Heart right ventricle (tissue), 16 donors: ENCODE results near the gene CCDC43. TPM values are rescaled to one million over a fixed set of nuclear protein-coding genes. Genes with fewer than 3 reads are reported as not detected.
A peak's percentile ranks its signal among the peaks of the same experiment; 100 is the strongest.
"Not testable (repeated sequence)": the region's sequence is repeated elsewhere in the genome, so short reads cannot be mapped to it uniquely, and the experiment has no call there.

Experiments
- ATAC-seq, 8 donors: fragments of 200-7000 bp; cut with Tn5 transposase; one replicate each; pipeline ENCODE4 v1.9.1; 2020; ENCODE audit warnings: mild to moderate bottlenecking in 8 of 8, moderate library complexity in 8 of 8, moderate number of reproducible peaks in 1 of 8
- DNase-seq, 2 donors: peaks; one replicate each; pipeline ENCODE4 v3.0.0-alpha.2; 2020
- H3K27ac ChIP-seq, 10 donors: fragments of 200-600 bp; sonication (generic) in 2 of 10; one replicate each; pipeline versions ENCODE4 v1.5.0 to v1.8.0; 2020 to 2022; ENCODE audit warnings: mild to moderate bottlenecking in 3 of 10
- H3K27me3 ChIP-seq, 7 donors: fragments of 200-600 bp; one replicate each; pipeline ENCODE4 v1.8.0; 2021 to 2022; ENCODE audit warnings: mild to moderate bottlenecking in 2 of 7
- H3K36me3 ChIP-seq, 9 donors: fragments of 200-600 bp; sonication (generic) in 1 of 9; one replicate each; pipeline versions ENCODE4 v1.5.0 to v1.8.0; 2020 to 2022; ENCODE audit warnings: mild to moderate bottlenecking in 2 of 9
- H3K4me1 ChIP-seq, 9 donors: fragments of 200-600 bp; sonication (generic) in 1 of 9; one replicate each; pipeline versions ENCODE4 v1.5.0 to v1.8.0; 2020 to 2022; ENCODE audit warnings: mild to moderate bottlenecking in 4 of 9
- H3K4me3 ChIP-seq, 10 donors: fragments of 200-600 bp; sonication (generic) in 2 of 10; one replicate each; pipeline versions ENCODE4 v1.5.0 to v1.8.0; 2020 to 2022; ENCODE audit warnings: mild to moderate bottlenecking in 7 of 10, moderate library complexity in 2 of 10
- H3K9me3 ChIP-seq, 11 donors: fragments of 200-600 bp in 10 of 11; sonication (generic) in 2 of 11; one replicate each; pipeline versions ENCODE4 v1.5.0 to v1.8.0; 2013 to 2022; ENCODE audit warnings: mild to moderate bottlenecking in 2 of 11, control low read depth in 1 of 11, moderate library complexity in 1 of 11
- WGBS, 2 donors: extraction: QIAGEN DNeasy Blood & Tissue Kit; methylation state at CpG; one replicate each; pipeline ENCODE4 v1.1.7; 2013; ENCODE audit warnings: inconsistent platforms in 1 of 2; 5-methylcytosine and 5-hydroxymethylcytosine counted together
- intact Hi-C, 10 donors: fragments of 100-400 bp; cut with DNase I; formaldehyde crosslinking; loops; one replicate each; pipeline versions ENCODE4 v1.11.1 to v1.14.2; 2022
- polyA plus RNA-seq, 2 donors: library from polyadenylated mRNA; stranded (reverse); fragments of 200-250 nt; gene quantifications; one replicate each; pipeline ENCODE4 v1.2.3, GENCODE V29; 2013
- total RNA-seq, 10 donors: library from RNA; stranded (reverse); fragmentation: NEBNext Ultra II Directional in 3 of 10; extraction: Animal tissue kit (Norgen Biotek cat#: 25700) in 3 of 10; gene quantifications; one replicate each; pipeline versions ENCODE4 v1.2.1 to v1.2.4, GENCODE V29; 2021 to 2023
- TF ChIP-seq, protein P1 (sequence below), 9 donors: fragments of 200-600 bp; sonication (generic) in 2 of 9; IDR thresholded peaks; one replicate each; pipeline versions ENCODE4 v1.5.0 to v1.8.0; 2021 to 2022; ENCODE audit warnings: antibody characterized with exemption in 9 of 9, mild to moderate bottlenecking in 5 of 9, moderate library complexity in 1 of 9
- donor health status: Arrhythmogenic right ventricular cardiomyopathy.
- donor health status: ischemic (EF 13 %, LVEDD 7.1; RV severe dilation, severe dysfunction).
- donor health status: healthy with polysubstance abuse.
- donor health status: DM: no; HTN: yes; CAD: no.
- donor health status: DM: no; HTN: no; CAD: no.
- donor health status: ischemic (EF 25% LVEDD 6.9; RV normal size, moderate dysfunction).
- donor health status: ischemic (EF 25% LVEDD 5.7; RV mildly dilated, moderate dysfunction).
- donor health status: healthy.
- donor health status: DM: yes; HTN: yes; CAD: no.
- donor health status: Ischemic cardiomyopathy.
- donor health status: ischemic (EF 35%, LVEDD 5.7; RV mildly dilated, moderate dysfunction).
- donor health status: nonischemic (EF 11% LVEDD 7.7; RV severe dilation, severe dysfunction).
- donor health status: DM: yes; HTN: yes; CAD: no.
- donor health status: PGD.
- donor health status: ischemic (EF 29% LVEDD 5.4; RV normal size, mild dysfunction).
- donor health status: nonischemic (EF 23%, LVEDD 6.1; RV moderate dilation, normal function).

Gene CCDC43
- total and polyA plus RNA-seq, 12 donors, result 14.4 to 35.3 (median 28.9) TPM

DNA sequence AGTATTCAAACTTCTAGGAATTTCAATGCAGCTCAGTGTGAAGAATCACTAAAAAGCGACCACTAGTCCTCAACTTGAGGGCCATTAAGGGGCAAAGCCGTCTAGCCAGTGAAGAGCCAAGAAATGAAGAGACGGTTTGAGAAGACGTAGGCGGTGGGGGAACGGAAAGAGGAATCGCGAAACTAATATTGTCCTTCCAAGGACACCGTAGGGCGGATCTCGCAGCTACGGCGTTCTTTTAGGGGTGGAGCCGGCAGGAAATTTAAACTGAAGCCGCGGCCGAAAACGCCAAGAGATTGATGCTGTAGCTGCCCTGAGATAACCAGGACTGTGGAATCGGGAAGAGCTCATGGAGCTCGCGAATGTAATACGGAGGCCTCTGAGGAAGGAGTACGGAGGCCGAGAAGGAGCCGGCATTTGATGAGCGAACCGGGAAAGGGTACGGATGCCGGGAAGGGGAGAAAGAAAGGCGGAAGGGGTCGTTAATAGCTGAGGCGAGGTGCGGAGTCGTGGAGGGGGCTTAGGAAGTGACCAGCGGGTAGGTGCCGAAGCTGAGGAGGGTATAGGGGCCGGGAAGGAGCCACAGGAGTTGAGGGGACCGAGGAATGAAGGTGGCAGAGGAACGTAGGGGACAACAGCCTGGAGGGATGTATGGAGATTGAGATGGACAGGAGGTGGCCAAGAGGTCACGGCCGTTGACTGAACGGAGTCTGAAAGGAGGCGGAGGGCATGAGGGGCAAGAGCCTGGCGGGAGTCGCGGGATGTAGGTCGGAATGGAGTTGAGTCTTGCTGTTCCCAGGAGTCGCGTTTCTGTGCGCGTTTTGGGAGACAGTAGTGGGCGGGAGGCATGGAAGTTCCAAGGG is 19.1 kb upstream of the CCDC43 start, which contains the start of gene DBF4B:
DBF4B (plus strand) TSS at position 265 of the 863 bp plus-strand sequence; CDS start at position 421, 156 bp downstream.
- intact Hi-C loops, result loop anchor here in 1 of 10 donors (1.0 kb wide), 1 partner anchor 19 kb away; the partner anchor contains the start of gene CCDC43
- no peaks in the 10 kb centered on the region for H3K9me3 ChIP-seq
- peaks cover 0 to 2% (median 0%) of the 10 kb centered on the region in 9 donors for H3K36me3 ChIP-seq
- TF ChIP-seq, protein P1, sequence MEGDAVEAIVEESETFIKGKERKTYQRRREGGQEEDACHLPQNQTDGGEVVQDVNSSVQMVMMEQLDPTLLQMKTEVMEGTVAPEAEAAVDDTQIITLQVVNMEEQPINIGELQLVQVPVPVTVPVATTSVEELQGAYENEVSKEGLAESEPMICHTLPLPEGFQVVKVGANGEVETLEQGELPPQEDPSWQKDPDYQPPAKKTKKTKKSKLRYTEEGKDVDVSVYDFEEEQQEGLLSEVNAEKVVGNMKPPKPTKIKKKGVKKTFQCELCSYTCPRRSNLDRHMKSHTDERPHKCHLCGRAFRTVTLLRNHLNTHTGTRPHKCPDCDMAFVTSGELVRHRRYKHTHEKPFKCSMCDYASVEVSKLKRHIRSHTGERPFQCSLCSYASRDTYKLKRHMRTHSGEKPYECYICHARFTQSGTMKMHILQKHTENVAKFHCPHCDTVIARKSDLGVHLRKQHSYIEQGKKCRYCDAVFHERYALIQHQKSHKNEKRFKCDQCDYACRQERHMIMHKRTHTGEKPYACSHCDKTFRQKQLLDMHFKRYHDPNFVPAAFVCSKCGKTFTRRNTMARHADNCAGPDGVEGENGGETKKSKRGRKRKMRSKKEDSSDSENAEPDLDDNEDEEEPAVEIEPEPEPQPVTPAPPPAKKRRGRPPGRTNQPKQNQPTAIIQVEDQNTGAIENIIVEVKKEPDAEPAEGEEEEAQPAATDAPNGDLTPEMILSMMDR (IDR thresholded peaks at IDR 0.05), result no peak
- WGBS, 2 donors, result 0% methylated on average over 52 of the region's 52 CpGs
- DNase-seq (peak; percentile 53 to 92), ATAC-seq (peak; percentile 77 to 95 (median 89))
- peak within 1 kb of the TSS; percentile 58 to 93 (median 79) for H3K4me3 ChIP-seq
- H3K27ac ChIP-seq, result peak within 1 kb of the TSS; percentile 1 to 85 (median 74)
- H3K4me1 ChIP-seq, result peaks cover 0 to 20% (median 15%) of the 10 kb centered on the region in 9 donors
- peaks cover 0 to 12% (median 0%) of the 10 kb centered on the region in 7 donors for H3K27me3 ChIP-seq

DNA sequence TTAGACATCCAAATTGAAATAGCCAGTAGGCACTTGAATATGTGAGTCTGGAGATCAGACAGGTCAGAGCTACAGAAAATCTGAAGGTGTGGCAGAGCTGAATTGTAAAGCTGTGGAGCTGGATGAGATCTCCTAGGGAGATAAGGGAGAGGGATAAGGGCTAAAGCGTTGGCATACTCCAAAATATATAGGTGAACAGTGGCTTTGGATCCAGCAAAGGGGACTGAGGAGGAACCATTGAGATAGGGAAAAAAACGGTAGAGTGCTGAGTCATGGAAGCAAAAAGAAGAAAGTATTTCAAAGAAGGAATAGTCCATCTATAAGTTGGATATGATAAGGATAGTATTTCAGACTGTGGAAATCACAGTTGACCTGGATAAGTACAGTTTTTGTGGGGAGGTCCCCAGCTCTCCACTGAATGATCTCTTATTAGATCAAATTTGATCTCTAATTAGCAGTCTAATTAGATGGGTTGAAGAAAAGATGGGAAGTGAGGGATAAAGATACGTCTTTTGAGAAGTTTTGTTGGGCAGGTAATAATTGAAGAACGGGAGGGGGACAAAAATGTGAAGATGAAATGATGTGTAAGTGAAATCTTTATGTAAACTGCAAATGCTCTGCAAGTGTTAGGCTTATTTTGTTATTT is 18.3 kb upstream of the CCDC43 start:
- H3K4me3 ChIP-seq, result peak overlapping the region; percentile 58 to 93 (median 79)
- no peaks in the 10 kb centered on the region for H3K9me3 ChIP-seq
- peak overlapping the region; percentile 1 to 85 (median 74) for H3K27ac ChIP-seq
- intact Hi-C loops, result no loop called here
- TF ChIP-seq, protein P1 (IDR thresholded peaks at IDR 0.05), result no peak
- ATAC-seq, result peak in 2 of 8 donors; percentile 5 to 29
- 34 to 43% methylated on average over 4 of the region's 4 CpGs for WGBS, 2 donors
- H3K36me3 ChIP-seq, result no peaks in the 10 kb centered on the region
- H3K27me3 ChIP-seq, result peaks cover 0 to 12% (median 0%) of the 10 kb centered on the region in 7 donors
- DNase-seq, result no peak
- H3K4me1 ChIP-seq, result peaks cover 0 to 20% (median 15%) of the 10 kb centered on the region in 9 donors

DNA sequence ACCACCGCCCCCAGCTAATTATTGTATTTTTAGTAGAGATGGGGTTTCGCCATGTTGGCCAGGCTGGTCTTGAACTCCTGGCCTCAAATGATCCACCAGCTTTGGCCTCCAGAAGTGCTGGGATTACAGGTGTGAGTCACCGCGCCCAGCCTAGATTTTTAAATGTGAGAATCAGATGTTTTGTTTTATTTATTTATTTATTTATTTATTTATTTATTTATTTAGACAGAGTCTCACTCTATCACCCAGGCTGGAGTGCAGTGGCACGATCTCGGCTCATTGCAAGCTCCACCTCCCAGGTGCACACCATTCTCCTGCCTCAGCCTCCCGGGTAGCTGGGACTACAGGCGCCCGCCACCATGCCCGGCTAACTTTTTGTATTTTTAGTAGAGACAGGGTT is 10.7 kb upstream of the CCDC43 start:
- H3K9me3 ChIP-seq, DNase-seq, H3K27me3 ChIP-seq, H3K4me3 ChIP-seq, intact Hi-C loops, ATAC-seq, H3K4me1 ChIP-seq, H3K27ac ChIP-seq, H3K36me3 ChIP-seq: not testable (repeated sequence)
- WGBS, 2 donors, result 88 to 92% methylated on average over 10 of the region's 10 CpGs

DNA sequence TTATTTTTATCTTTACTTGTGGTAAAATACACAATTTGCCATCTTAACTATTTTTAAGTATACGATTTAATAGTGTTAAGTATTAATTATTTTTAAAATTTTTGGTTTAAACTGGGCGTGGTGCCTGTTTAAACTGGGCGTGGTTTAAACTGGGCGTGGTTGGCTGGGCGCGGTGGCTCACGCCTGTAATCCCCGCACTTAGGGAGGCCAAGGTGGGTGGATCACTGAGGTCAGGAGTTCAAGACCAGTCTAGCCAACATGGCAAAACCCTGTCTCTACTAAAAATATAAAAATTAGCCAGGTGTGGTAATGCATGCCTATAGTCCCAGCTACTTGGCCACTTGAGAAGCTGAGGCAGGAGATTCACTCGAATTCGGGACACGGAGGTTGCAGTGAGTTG is 4.0 kb upstream of the CCDC43 start:
- Histone ChIP-seq H3K4me3 (no peak overlapping the region), H3K4me1 (peaks cover 0 to 16% (median 14%) of the 10 kb centered on the region in 9 donors), H3K36me3 (no peaks in the 10 kb centered on the region), H3K9me3 (no peaks in the 10 kb centered on the region), H3K27ac (no peak overlapping the region), H3K27me3 (no peaks in the 10 kb centered on the region)
- no peak for DNase-seq
- TF ChIP-seq, protein P1 (IDR thresholded peaks at IDR 0.05), result no peak
- no peak for ATAC-seq
- intact Hi-C loops, result no loop called here
- 79 to 81% methylated on average over 11 of the region's 11 CpGs for WGBS, 2 donors

DNA sequence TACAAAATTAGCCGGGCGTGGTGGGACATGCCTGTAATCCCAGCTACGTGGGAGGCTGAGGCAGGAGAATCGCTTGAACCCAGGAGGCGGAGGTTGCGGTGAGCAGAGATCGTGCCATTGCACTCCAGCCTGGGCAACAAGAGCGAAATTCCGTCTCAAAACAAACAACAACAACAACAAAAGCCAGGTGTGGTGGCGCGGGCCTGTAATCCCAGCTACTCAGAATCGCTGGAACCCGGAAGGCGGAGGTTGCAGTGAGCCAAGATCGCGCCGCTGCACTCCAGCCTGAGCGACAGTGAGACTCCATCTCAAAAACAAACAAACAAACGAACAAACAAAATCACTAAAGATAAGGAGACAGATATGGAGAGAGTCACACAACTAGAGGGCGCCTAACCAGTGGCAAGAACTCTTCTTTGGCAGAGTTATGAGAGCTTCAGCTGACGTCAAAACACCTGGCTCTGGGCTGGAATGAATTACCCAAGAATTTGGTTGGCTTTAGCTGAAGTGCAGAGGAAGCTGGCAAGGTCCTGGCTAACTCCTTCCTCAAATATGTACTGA is 1.2 kb upstream of the CCDC43 start:
- ATAC-seq, H3K27me3 ChIP-seq, H3K9me3 ChIP-seq, DNase-seq, intact Hi-C loops: not testable (repeated sequence)
- H3K36me3 ChIP-seq, result peaks cover 0 to 17% (median 0%) of the 10 kb centered on the region in 9 donors
- H3K4me3 ChIP-seq, result peak overlapping the region in 2 of 10 donors; percentile 79
- WGBS, 2 donors, result 83 to 87% methylated on average over 21 of the region's 21 CpGs
- H3K4me1 ChIP-seq, result peaks cover 0 to 25% (median 17%) of the 10 kb centered on the region in 9 donors
- peak overlapping the region in 5 of 10 donors; percentile 73 to 85 (median 82) for H3K27ac ChIP-seq
